ENCODE results near the gene ATP8A2. TPM values are rescaled to one million over a fixed set of nuclear protein-coding genes. Genes with fewer than 3 reads are reported as not detected.

Gene ATP8A2
- total and polyA plus RNA-seq, 10 of the 15 experiments (the other 5 are each of a cell fraction or from before 2014, with no cell fraction given), result 0.01 to 0.04 (median 0.04) TPM; not detected in 7

- TF ChIP-seq ATF2 (IDR thresholded peaks at IDR 0.05; ENCODE audit: low read length) (no peak), MXI1 (IDR thresholded peaks at IDR 0.05; ENCODE audit: low read depth, low read length) (no peak), RFX5 (IDR thresholded peaks at IDR 0.05; ENCODE audit: low read depth, low read length) (no peak)
Measured at GRCh38 chr13:26012995-26013394, 641.2 kb downstream of the ATP8A2 start (continued).

GRCh38 chr13:26015271-26016125, 643.7 kb downstream of the ATP8A2 start:
- Histone ChIP-seq H2AFZ (ENCODE audit: control insufficient read depth, low read depth, low read length) (no peak overlapping the region), H3K4me3 (no peak overlapping the region), H3K4me1 (ENCODE audit: control insufficient read depth, insufficient read depth, low read length) (no peaks in the 10 kb centered on the region), H3K9ac (ENCODE audit: control insufficient read depth, insufficient read depth, low read length) (no peak overlapping the region), H3K36me3 (ENCODE audit: control insufficient read depth in 2 of 2, insufficient read depth in 2 of 2, low read length in 1 of 2) (no peaks in the 10 kb centered on the region), H4K20me1 (ENCODE audit: control insufficient read depth, insufficient read depth) (no peaks in the 10 kb centered on the region), H3K9me3 (replicated peaks; ENCODE audit: control insufficient read depth, insufficient read depth, low read length) (no peaks in the 10 kb centered on the region; the same call in 2 of the 3 replicates), H3K27ac (ENCODE audit: control insufficient read depth, insufficient read depth) (no peak overlapping the region), H3K27me3 (replicated peaks in 1 of 2; ENCODE audit: control insufficient read depth in 2 of 2, insufficient read depth in 2 of 2, low read length in 1 of 2) (no peaks in the 10 kb centered on the region; a peak in 2 of 4 replicates), H3K79me2 (ENCODE audit: control insufficient read depth, insufficient read depth, low read length) (no peaks in the 10 kb centered on the region), H3K4me2 (ENCODE audit: control insufficient read depth, insufficient read depth) (no peak overlapping the region)
- ChIA-PET RAD21 (ENCODE audit: unreplicated experiment) (no interaction called here), POLR2A (no interaction called here), CTCF (no interaction called here), SMC1A (ENCODE audit: uncharacterized antibody, unreplicated experiment) (no interaction called here)
- in situ Hi-C loops (cut with MboI) (no loop called here), intact Hi-C loops (cut with micrococcal nuclease; ENCODE audit: unreplicated experiment) (no loop called here)
- no peak for FAIRE-seq
- no peak for ATAC-seq
- no peak for DNase-seq (ENCODE audit: low read depth, low spot score)
- WGBS (ENCODE audit: insufficient coverage, insufficient replicate concordance, low lambda C conversion rate, missing lambda C conversion rate), result 29% methylated on average over 10 of the region's 10 CpGs
- no TSS peak for BruUV-seq (replicated peaks)
- TF ChIP-seq ZNF592 (IDR thresholded peaks at IDR 0.05), result no peak
- TF ChIP-seq CHD1 (IDR thresholded peaks at IDR 0.05; ENCODE audit: low read depth, low read length), result no peak
- TF ChIP-seq ZBTB11 (CRISPR knock-in tag; IDR thresholded peaks at IDR 0.05), result no peak
- TF ChIP-seq JUND (IDR thresholded peaks at IDR 0.05; ENCODE audit: low read depth, low read length), result no peak
- no peak for TF ChIP-seq RBBP5 (conservative IDR thresholded peaks at IDR 0.05)
- TF ChIP-seq PML (IDR thresholded peaks at IDR 0.05; ENCODE audit: low read length), result no peak
- TF ChIP-seq NR2C2 (IDR thresholded peaks at IDR 0.05; ENCODE audit: borderline replicate concordance, control insufficient read depth, insufficient read length, low read depth), result no peak
- no peak for TF ChIP-seq SUPT20H (IDR thresholded peaks at IDR 0.05; ENCODE audit: borderline replicate concordance, control insufficient read depth, low read depth, low read length)
- TF ChIP-seq MYC (IDR thresholded peaks at IDR 0.05; ENCODE audit: insufficient read depth, insufficient read length, insufficient replicate concordance, low read length, severe bottlenecking), result no peak
- no peak for TF ChIP-seq CHD4 (IDR thresholded peaks at IDR 0.05)

Data from GM12878 (cell line).